Transverse colon (tissue), 4 donors: ENCODE measurements around the gene C17orf100.

ENCODE experiments used
- CTCF ChIP-seq, 5 experiments: fragments of 200-600 bp in 3 of 5; fragments of 450-650 bp in 2 of 5; sonication (generic) in 3 of 5; IDR thresholded peaks; 1 replicate in 2 of 5; 2 replicates in 3 of 5; pipeline ENCODE4 v1.5.1; 2016 to 2017; ENCODE audit warnings: antibody characterized with exemption in 5 of 5, inconsistent platforms in 3 of 5, mild to moderate bottlenecking in 2 of 5, moderate library complexity in 1 of 5
- EP300 ChIP-seq: sonication (generic); formaldehyde crosslinking; IDR thresholded peaks from one replicate; pipeline ENCODE4 v1.6.1; 2017; ENCODE audit warnings: antibody characterized with exemption, low read depth
- POLR2A ChIP-seq: fragments of 450-650 bp; IDR thresholded peaks from one replicate; pipeline ENCODE4 v1.6.1; 2016; ENCODE audit warnings: antibody characterized with exemption, mild to moderate bottlenecking, moderate library complexity
- POLR2AphosphoS5 ChIP-seq, 3 donors: sonication (generic); formaldehyde crosslinking; IDR thresholded peaks; one replicate each; pipeline ENCODE4 v1.6.1; 2016; ENCODE audit warnings: antibody characterized with exemption in 3 of 3

- TF ChIP-seq CTCF (IDR thresholded peaks at IDR 0.05): no peak
- no peak for TF ChIP-seq POLR2A
- TF ChIP-seq EP300: no peak
- no peak for TF ChIP-seq POLR2AphosphoS5 (IDR thresholded peaks at IDR 0.05)
Observed at GRCh38 chr17:6627019-6627418, 24.5 kb upstream of the C17orf100 start.
